ENCODE results near the gene NLRP3. TPM values are rescaled to one million over a fixed set of nuclear protein-coding genes. Genes with fewer than 3 reads are reported as not detected.

The NLRP3 gene
- total and polyA plus RNA-seq, 10 of the 15 experiments (the other 5 are each of a cell fraction or from before 2014, with no cell fraction given): 1.8 to 10.4 (median 5.0) TPM

GRCh38 chr1:247402120-247402675, 13.8 kb upstream of the NLRP3 start:
- Histone ChIP-seq H3K27me3 (replicated peaks in 1 of 2; ENCODE audit: control insufficient read depth in 2 of 2, insufficient read depth in 2 of 2, low read length in 1 of 2) (no peaks in the 10 kb centered on the region), H2AFZ (ENCODE audit: control insufficient read depth, low read depth, low read length) (no peak overlapping the region), H3K4me1 (ENCODE audit: control insufficient read depth, insufficient read depth, low read length) (peaks cover 5% of the 10 kb centered on the region), H3K27ac (ENCODE audit: control insufficient read depth, insufficient read depth) (no peak overlapping the region), H3K9me3 (replicated peaks; ENCODE audit: control insufficient read depth, insufficient read depth, low read length) (no peaks in the 10 kb centered on the region; the same call in 2 of the 3 replicates), H3K79me2 (ENCODE audit: control insufficient read depth, insufficient read depth, low read length) (no peaks in the 10 kb centered on the region), H3K36me3 (ENCODE audit: control insufficient read depth in 2 of 2, insufficient read depth in 2 of 2, low read length in 1 of 2) (no peaks in the 10 kb centered on the region), H3K4me2 (ENCODE audit: control insufficient read depth, insufficient read depth) (no peak overlapping the region), H3K4me3 (no peak overlapping the region), H3K9ac (ENCODE audit: control insufficient read depth, insufficient read depth, low read length) (no peak overlapping the region), H4K20me1 (ENCODE audit: control insufficient read depth, insufficient read depth) (no peaks in the 10 kb centered on the region)
- intact Hi-C loops (cut with micrococcal nuclease; ENCODE audit: unreplicated experiment) (no loop called here), in situ Hi-C loops (cut with MboI) (no loop called here)
- ChIA-PET CTCF (interaction anchor here (1.0 to 3.0 kb wide), 5 partner anchors 9 to 82 kb away, joined by 3 to 18 read pairs (median 5); no protein-coding TSS in a partner anchor), POLR2A (interaction anchor here (1.0 to 1.1 kb wide), 2 partner anchors 19 to 36 kb away, joined by 3 to 5 read pairs; no protein-coding TSS in a partner anchor), SMC1A (ENCODE audit: uncharacterized antibody, unreplicated experiment) (interaction anchor here (0.7 to 2.0 kb wide), 11 partner anchors 9 to 579 kb away, joined by 3 to 12 read pairs (median 5); no protein-coding TSS in a partner anchor), RAD21 (ENCODE audit: unreplicated experiment) (interaction anchor here (3.4 kb wide), 1 partner anchor 12 kb away, joined by 24 read pairs; no protein-coding TSS in a partner anchor)
- TF ChIP-seq MEF2B (IDR thresholded peaks at IDR 0.05; ENCODE audit: partially characterized antibody, poor library complexity, severe bottlenecking): no peak
- no peak for TF ChIP-seq LARP7 (IDR thresholded peaks at IDR 0.05)
- TF ChIP-seq ESRRA (IDR thresholded peaks at IDR 0.05; ENCODE audit: low read length): no peak
- no peak for TF ChIP-seq NKRF (conservative IDR thresholded peaks at IDR 0.05)
- no peak for TF ChIP-seq TCF12 (IDR thresholded peaks at IDR 0.05; ENCODE audit: low read depth, low read length)
- no peak for TF ChIP-seq NBN (IDR thresholded peaks at IDR 0.05)
- no peak for TF ChIP-seq CHD4 (IDR thresholded peaks at IDR 0.05)
- TF ChIP-seq ASH2L (IDR thresholded peaks at IDR 0.05; ENCODE audit: borderline replicate concordance, low read depth): no peak
- TF ChIP-seq IRF3 (IDR thresholded peaks at IDR 0.05): no peak
- no peak for TF ChIP-seq RELB (IDR thresholded peaks at IDR 0.05; ENCODE audit: low read depth)
- TF ChIP-seq MEF2A (IDR thresholded peaks at IDR 0.05; ENCODE audit: insufficient read depth, low read depth, low read length): no peak
- TF ChIP-seq CBX5 (IDR thresholded peaks at IDR 0.05; ENCODE audit: low read depth): no peak
- TF ChIP-seq KLF5 (IDR thresholded peaks at IDR 0.05; ENCODE audit: partially characterized antibody): no peak
- ATAC-seq: no peak
- BruUV-seq (replicated peaks): no TSS peak
- FAIRE-seq: no peak
- no peak for DNase-seq (ENCODE audit: low read depth, low spot score)
- WGBS (ENCODE audit: insufficient coverage, insufficient replicate concordance, low lambda C conversion rate, missing lambda C conversion rate): 74% methylated on average over 7 of the region's 7 CpGs
